HG03045 (cell line): Measurements from ENCODE around the gene NHLRC2.

ENCODE experiments used
- ATAC-seq: cut with Tn5 transposase; IDR thresholded peaks from one replicate; pipeline ENCODE4 v1.9.1; 2021; ENCODE audit warnings: mild to moderate bottlenecking, moderate library complexity; ENCODE audit not compliant: unreplicated experiment

Gene NHLRC2

GRCh38 chr10:113859261-113859660, 4.8 kb downstream of the NHLRC2 start:
- no peak for ATAC-seq

DNA sequence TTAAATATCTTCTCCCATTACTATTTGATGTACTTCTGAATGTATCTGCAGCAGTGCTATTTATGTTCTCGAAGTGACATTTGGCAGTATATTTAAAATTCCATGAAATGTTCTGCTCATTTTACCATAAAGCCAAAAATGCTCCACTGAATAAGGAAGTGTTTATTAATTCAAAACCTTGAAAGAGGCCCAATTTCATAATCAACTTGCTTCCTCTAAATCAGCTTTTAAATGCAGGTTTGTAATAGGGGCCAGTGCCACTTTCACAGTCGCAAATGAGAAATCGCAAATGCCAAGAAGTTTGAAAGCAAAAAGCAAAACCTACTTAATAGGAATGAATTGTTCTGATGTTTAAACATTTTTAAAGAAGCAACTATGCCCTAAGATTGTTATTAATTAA, 11.4 kb downstream of the NHLRC2 start:
- ATAC-seq, result no peak

DNA sequence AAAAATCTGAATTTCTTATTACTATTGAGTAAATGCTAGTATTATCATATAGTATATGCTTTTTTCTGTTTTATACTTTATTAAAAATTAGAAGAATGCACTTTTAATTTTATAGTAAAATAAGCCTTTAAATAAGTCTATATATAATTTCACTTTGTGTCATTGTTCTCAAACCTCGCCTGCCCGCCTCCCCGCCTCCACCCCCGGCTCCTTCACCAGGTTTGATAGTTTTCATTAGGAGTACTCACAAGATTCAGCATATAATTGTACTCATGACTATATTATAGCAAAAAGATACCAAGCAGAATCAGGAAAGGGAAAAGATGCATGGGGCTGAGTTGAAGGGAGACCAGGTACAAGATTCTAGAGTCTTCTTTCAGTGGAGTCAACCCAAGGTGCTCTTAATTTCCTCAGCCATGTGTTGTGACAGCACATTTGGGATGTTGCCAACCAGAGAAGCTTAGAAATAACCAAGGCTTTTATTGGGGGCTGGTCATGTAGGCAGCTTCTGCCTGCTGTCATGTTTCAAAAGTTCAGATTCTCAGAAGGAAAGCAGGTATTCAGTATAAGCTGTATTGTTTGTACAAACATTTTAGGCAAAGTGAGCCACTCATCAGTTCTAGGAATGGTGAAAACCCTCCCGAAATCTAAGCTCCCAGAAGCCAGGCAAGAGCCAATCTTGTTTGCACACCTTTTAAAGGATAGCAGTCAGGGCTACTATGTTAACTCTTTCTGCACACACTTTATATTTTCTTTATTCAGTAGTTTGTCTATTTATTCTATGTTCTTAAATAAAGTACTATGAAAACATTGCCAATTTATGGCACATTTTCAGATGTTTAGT, 12.3 kb downstream of the NHLRC2 start:
- no peak for ATAC-seq

DNA sequence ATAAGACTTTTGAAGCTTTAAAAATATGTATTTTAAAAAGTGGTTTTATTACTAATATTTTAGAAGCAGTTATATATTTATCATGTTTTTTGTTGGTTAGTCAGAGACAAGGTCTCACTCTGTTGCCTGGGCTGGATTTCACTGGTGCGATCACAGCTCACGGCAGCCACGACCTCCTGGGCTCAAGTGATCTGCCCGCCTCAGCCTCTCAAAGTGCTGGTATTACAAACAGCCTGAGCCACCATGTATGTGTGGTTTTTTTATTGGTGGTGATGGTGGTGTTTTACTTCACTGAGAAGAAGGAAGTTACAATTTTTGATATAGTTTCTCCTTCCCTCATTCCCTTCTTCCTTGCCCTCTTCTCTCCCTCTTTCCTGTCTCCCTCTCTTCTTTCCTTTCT, 13.4 kb downstream of the NHLRC2 start:
- ATAC-seq, result no peak

DNA sequence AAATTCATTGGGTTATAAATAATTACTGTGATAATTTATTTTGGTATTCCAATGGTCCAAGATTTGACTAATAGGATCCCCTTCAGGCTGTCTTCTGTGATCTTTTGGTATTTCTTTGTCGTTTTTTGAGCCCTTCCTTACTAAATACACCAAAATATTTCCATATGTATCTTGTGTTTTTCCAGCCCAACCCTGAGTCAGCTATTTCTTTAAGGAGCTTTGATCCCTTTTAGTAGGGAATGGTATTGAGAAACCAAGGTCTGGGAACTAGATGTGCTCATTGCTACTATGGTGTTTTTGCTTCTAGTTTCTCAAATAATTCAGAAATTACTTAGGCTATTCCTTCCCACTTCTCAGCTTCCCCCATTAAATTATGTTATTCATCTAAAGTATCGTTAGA, 15.3 kb downstream of the NHLRC2 start:
- ATAC-seq, result no peak

GRCh38 chr10:113872139-113873030, 17.9 kb downstream of the NHLRC2 start:
- ATAC-seq, result no peak

GRCh38 chr10:113875212-113875611, 20.8 kb downstream of the NHLRC2 start:
- no peak for ATAC-seq

DNA sequence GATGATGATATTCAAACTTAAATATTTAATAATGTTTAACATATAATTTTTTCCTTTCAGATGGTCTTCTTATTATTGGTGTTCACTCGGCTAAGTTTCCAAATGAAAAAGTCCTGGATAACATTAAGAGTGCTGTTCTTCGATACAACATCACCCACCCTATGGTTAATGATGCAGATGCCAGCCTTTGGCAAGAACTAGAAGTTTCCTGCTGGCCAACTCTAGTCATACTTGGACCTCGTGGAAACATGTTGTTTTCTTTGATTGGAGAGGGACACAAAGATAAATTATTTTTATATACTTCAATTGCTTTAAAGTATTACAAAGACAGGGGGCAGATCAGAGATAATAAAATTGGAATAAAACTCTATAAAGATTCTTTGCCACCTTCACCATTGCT, 22.0 kb downstream of the NHLRC2 start:
- ATAC-seq, result no peak

DNA sequence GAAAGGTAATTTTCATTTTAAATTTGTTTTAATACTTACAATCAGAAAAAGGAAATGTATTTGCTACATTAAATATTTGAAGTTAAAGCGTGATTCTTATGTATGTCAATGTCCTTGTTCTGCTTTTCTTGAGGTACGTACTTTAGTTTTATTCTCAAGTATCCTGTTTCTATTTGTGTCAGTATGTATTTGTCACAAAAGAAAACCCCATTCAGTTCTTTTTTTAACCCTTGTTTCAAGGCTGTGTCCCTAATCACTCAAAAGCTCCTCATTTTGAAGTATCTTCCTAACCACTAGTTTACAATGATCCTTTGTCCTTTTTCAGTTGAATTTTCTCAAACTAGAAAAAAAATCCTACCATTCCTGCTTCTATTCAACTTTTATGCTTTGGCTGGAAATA, 25.2 kb downstream of the NHLRC2 start:
- peak; percentile 80 for ATAC-seq

DNA sequence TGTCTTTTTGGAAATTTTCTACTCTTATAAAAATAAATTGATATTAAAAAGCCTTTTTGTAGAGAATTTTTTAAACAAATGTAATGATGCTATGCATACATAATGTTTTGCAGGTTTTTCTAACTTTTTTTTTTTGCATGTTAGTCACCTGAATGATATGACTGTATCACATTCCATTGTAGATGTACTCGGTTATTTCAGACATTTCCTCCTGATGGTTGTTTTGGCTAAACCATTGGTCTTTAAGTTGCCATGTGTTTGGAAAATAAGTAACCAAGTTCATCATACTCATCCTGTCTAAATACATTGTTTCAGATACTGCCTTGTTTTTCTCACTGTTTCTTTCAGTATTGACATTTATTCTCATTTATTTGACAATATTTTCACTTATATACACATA, 25.8 kb downstream of the NHLRC2 start:
- no peak for ATAC-seq

- ATAC-seq, result no peak
Measured at GRCh38 chr10:113882240-113882639, 27.8 kb downstream of the NHLRC2 start.

- ATAC-seq, result no peak
Measured at GRCh38 chr10:113889911-113890310, 35.5 kb downstream of the NHLRC2 start.

GRCh38 chr10:113890769-113891168, 36.3 kb downstream of the NHLRC2 start:
- ATAC-seq, result no peak

- ATAC-seq, result no peak
Measured at GRCh38 chr10:113891476-113891875, 37.0 kb downstream of the NHLRC2 start.

- no peak for ATAC-seq
Measured at GRCh38 chr10:113893570-113893969, 39.1 kb downstream of the NHLRC2 start.

DNA sequence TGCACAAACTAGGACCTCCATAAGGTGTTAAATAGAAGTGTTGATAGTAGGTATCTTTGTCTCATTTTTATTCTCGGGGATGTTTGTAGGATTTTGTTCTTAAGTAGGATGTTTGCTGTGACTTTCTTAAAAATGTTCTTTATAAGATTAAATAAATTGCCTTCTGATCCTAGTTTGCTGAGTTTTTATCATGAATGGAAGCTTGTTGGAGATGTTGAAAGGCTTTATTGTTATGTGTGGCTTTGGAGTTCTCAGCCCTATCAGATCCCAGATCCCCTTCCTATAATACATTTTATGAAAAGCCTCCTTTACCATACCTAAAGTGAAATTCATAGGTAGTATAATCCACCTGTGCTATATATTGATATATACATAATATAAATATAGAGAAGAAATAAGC, 40.1 kb downstream of the NHLRC2 start:
- no peak for ATAC-seq

GRCh38 chr10:113895018-113895417, 40.6 kb downstream of the NHLRC2 start:
- ATAC-seq, result no peak

DNA sequence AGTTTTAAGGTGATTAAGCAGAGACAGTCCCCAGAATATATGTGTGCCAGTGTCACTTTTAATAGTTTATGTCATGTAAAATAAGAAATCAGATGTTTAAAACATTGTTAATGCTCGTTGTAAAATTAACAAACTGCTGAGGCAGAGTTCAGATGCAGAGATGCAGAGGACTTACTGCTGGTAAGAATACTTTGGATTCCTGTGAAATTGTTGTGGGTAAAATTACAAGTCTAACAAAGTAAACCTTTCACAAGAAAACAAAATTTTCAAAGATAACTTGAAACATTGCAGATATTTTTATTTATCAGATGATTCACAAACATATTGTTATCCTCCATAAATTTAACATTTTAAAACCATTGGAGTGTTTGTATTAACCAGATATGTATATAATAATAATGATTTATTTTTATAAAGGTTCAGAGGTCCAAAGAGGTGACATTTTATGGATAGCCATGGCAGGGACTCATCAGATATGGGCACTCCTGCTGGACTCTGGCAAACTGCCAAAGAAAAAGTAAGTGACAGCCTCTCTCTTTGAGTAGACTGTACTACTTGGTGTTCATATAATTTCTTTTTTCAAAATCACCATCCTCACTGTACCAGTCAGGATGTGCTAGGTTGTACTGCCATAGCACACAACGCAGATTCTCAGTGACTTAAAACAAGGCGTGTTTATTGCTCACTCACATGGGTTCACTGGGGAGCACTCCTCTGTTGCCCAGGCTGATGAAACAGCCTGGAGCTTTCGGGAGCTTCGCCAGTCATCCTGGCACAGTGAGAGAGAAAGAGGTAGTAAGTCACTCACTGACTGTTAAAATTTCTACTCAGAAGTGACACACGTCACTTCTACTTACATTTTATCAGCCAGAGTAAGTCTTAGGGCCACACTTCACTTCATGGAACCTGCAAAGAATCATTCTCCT, 43.5 kb downstream of the NHLRC2 start:
- no peak for ATAC-seq

GRCh38 chr10:113899952-113900598, 45.6 kb downstream of the NHLRC2 start:
- ATAC-seq, result no peak

DNA sequence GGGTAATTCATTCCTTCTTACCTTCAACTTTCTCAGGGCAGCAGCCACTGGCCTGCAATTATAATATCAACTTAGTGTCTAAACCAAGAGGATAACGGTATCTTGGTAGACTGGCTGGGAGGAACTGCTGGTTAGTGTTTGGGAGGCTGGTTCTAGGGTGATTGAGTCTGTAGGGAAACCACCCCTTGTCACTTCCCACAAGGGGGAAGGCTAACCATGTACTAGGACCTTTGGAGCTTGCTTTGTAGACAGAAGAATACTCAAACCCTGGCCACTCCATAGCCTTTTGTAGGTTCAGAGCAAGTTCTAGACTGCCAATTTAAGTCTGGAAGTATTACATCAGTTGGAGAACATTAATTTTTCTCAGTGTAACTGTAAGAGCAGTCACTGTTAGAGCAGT, 51.3 kb downstream of the NHLRC2 start:
- ATAC-seq, result no peak
